G401.6 (cell line): ENCODE results near the gene DCTN2.
"Not testable (repeated sequence)": the region's sequence is repeated elsewhere in the genome, so short reads cannot be mapped to it uniquely, and the experiment has no call there.

ENCODE experiments used
- FAIRE-seq: peaks from 2 replicates; lab custom pipeline; 2012; peaks lifted over from hg19 to GRCh38; lab: Jason Lieb, UNC

The DCTN2 gene

GRCh38 chr12:57576613-57577160, 29.7 kb upstream of the DCTN2 start:
- no peak for FAIRE-seq

GRCh38 chr12:57575771-57576612, 29.0 kb upstream of the DCTN2 start:
- FAIRE-seq, result no peak

GRCh38 chr12:57574795-57575194, 27.8 kb upstream of the DCTN2 start:
- FAIRE-seq, result no peak

GRCh38 chr12:57571926-57572762, 25.2 kb upstream of the DCTN2 start:
- FAIRE-seq, result no peak

- not testable (repeated sequence) for FAIRE-seq
Observed at GRCh38 chr12:57570438-57570837, 23.4 kb upstream of the DCTN2 start.

GRCh38 chr12:57569858-57570257, 22.9 kb upstream of the DCTN2 start:
- FAIRE-seq, result no peak

- FAIRE-seq, result no peak
Observed at GRCh38 chr12:57568838-57569237, 21.8 kb upstream of the DCTN2 start.

GRCh38 chr12:57564178-57564740, 17.3 kb upstream of the DCTN2 start:
- FAIRE-seq, result no peak

GRCh38 chr12:57563358-57563757, 16.4 kb upstream of the DCTN2 start:
- no peak for FAIRE-seq

- FAIRE-seq, result not testable (repeated sequence)
Observed at GRCh38 chr12:57561117-57561516, 14.1 kb upstream of the DCTN2 start.

GRCh38 chr12:57560516-57560915, 13.5 kb upstream of the DCTN2 start:
- no peak for FAIRE-seq

- no peak for FAIRE-seq
Observed at GRCh38 chr12:57558864-57559263, 11.9 kb upstream of the DCTN2 start.

- FAIRE-seq, result no peak
Observed at GRCh38 chr12:57554897-57555296, 7.9 kb upstream of the DCTN2 start.

- FAIRE-seq, result no peak
Observed at GRCh38 chr12:57554453-57554852, 7.5 kb upstream of the DCTN2 start.

GRCh38 chr12:57553343-57554202, 6.6 kb upstream of the DCTN2 start:
- FAIRE-seq, result no peak

- FAIRE-seq, result no peak
Observed at GRCh38 chr12:57552835-57553313, 5.9 kb upstream of the DCTN2 start.

GRCh38 chr12:57552306-57552651, 5.3 kb upstream of the DCTN2 start:
- FAIRE-seq, result no peak

GRCh38 chr12:57551637-57552305, 4.8 kb upstream of the DCTN2 start:
- no peak for FAIRE-seq

GRCh38 chr12:57550641-57551549, 3.9 kb upstream of the DCTN2 start:
- no peak for FAIRE-seq
